ENCODE data around the gene DAPL1.

The DAPL1 gene

DNA sequence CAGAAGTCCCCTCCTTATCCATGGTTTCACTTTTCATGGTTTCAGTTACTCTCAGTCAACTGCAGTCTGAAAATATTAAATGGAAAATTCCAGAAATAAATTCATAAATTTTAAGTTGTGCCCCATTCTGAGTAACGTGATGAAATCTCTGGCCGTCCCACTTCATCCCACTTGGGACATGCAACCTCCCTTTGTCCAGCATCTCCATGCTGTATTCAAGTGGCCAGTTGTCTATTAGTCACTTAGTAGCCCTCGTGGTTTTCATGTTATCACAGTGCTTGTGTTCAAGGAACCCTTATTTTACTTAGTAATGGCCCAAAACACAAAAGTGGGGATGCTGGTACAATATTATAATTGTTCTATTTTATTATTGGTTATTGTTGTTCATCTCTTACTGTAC, 18.0 kb upstream of the DAPL1 start:
- no peak for DNase-seq (ENCODE audit: low spot score)

DNA sequence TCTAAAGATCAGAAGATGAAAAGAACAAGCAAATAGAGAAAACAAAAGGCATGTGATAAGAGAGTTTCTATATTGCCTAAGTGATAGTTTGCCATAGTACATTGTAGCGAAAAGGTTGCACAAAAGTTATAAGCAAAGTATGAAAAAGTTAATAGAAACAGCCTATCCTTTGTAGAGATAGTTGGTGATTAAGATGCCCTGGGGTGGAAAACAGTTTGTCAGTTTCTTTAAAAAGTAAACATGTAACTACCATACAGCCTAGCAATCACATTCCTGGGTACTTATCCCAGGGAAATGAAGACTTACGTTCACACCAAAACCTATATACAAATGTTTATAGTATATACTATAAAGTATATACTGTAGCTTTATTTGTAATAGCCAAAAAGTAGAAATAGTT, 16.9 kb upstream of the DAPL1 start:
- no peak for DNase-seq (ENCODE audit: low spot score)

DNA sequence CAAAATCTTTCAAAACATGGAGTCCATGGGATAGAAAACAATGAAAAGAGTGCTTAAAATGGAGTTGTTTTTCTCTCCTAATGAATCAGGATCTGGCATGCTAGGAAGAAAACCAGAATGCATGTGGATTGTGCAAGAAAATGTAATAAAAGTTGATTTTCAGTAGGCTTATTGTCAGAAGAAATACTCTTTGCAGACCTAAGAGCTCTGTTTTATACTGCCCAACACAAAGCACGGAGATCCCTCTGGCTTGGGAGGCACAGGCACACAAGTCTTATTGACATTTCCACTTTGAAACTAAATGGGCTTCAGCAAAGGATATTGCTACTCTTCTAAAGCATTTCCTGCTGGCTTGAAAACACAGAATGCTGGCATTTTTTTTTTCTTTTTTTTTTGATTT, 15.5 kb upstream of the DAPL1 start:
- peak; percentile 26 for DNase-seq (ENCODE audit: low spot score)

DNA sequence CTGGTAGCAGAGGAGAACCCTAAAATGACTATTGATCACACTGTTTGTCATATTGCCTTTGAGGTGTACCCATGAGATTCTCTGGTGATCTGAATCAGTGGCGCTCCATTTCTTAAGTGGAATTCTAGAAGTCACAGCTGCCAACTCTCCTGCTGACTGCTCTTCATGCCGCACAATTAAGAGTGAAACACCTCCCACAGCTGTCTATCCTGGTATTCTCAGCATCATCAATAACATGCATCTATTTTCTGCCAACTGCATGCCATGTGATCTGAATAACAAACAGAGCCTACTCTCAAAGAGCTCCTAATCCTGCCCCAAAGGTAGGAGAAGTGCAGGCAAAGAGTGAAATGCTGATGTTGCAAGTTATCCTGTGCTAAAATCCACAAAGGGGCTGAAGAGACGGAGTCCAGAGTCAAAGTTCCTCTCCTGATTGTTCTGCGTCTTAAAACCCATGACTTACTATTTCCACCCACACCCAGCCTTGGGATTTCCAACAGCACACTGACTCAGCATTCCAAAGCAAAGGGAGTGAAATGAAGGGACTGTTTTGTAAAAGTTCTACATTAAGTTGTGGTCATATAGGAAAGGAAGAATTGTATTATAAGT, 13.7 kb upstream of the DAPL1 start:
- DNase-seq (ENCODE audit: low spot score): peak; percentile 77

DNA sequence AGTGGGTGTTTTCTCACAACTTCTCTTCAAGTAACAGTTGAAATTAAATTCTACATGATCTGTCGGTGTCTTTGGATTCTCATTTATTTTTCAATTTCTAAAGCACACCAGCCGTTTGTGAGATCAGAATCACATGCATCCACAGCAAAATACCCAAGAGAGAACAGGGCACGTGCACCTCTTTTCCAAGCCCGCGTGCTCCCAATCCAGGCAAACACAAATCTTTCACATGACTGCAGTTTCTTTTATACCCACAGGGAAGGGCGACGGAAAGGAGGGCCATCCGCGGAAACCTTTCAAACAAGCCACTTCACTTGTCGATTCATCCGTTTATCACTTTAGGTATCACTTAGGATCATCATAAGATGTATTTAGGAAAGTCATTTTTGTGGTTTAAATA, 13.0 kb upstream of the DAPL1 start:
- no peak for DNase-seq (ENCODE audit: low spot score)

DNA sequence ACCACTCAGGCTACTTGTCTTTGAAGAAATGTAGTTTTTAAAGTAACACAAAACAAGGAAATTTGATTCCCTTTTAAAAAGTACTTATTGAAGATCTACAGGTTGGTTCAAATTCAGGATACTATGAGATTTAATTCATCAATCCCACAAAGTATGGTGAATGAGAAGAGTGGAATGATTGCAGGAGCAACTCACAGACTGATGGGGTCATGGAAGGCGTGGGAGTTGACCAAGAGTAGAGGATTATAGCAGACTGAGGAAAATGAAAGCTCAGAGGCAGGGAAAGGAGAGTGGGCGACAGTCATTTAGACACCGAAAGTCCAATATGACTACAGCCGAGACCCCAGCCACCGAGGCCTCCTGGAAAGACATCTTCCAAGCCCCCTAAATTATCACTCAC, 12.5 kb upstream of the DAPL1 start:
- no peak for DNase-seq (ENCODE audit: low spot score)

DNA sequence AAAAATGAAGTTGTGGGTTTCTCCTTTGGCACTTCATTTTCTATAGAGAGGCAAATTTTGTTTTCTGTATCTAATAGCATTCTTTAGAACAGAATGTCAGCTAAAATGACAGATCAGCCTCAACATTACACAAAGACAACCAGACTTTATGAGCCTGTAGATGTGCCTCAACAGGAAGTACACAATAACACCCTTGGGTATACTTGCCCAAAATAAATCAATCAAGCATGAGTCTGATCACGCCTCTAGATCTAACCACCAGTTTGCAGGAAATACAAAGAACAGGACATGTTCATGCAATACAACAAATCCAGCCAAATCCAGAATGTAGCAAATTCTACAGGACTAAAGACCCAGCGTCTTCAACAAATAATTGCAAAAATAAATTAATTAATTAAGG, 11.2 kb upstream of the DAPL1 start:
- no peak for DNase-seq (ENCODE audit: low spot score)

DNA sequence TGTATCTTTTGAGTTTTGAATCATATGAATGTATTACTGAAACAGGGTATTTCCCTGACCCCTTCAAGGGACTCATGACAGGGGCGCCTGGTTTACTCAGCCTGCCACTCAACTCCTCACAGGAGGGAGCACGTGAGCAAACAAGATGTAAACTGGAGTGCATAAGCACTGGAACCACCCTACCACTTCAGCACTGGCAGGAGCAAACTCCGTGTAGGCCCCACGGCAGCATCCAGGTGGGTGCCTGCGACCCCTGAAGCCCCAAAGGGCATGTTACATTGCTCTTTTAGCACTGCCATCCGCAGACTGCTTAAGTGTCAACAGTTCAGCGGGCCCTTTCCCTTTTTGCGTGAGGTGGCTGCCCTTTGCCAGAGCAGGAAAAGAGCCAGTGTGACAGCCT, 8.2 kb upstream of the DAPL1 start:
- no peak for DNase-seq (ENCODE audit: low spot score)

DNA sequence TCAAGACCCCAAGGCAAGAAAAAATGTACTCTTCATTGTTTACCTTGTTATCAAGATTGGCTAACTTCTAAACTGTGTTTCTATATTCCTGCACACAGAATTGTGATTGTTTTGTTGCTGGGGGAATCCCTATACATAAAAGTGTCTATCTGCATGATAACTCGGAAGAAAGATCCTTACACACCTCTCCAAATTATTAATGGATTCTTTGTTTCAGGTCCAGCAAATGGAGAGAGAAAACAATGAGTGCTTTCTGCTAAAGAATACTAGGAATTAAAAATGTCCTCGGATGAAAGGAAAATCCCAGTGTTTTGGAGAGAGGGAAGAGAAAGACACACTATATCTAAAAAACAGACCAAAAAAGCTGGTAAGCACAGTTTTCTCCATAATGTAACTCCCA, 6.2 kb upstream of the DAPL1 start:
- DNase-seq (ENCODE audit: low spot score): no peak

DNA sequence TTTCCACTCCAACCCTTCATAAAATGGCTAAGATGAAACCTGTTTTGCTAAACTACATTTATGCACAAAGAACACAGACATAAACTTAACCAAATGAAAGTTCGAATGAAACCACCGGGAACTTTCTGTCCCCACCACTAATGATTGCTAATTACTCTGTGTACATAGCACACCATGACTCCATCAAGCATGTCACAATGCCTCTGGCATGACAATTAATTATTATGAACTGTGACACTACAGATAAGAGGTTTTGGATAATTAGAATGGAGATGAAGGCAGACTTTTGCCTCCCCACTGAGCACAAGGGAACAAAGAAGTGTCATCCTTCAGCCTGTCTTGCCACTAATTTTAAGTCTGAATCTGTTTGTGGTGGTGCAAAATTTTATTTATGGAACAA, 1.5 kb downstream of the DAPL1 start:
- DNase-seq (ENCODE audit: low spot score): no peak

DNA sequence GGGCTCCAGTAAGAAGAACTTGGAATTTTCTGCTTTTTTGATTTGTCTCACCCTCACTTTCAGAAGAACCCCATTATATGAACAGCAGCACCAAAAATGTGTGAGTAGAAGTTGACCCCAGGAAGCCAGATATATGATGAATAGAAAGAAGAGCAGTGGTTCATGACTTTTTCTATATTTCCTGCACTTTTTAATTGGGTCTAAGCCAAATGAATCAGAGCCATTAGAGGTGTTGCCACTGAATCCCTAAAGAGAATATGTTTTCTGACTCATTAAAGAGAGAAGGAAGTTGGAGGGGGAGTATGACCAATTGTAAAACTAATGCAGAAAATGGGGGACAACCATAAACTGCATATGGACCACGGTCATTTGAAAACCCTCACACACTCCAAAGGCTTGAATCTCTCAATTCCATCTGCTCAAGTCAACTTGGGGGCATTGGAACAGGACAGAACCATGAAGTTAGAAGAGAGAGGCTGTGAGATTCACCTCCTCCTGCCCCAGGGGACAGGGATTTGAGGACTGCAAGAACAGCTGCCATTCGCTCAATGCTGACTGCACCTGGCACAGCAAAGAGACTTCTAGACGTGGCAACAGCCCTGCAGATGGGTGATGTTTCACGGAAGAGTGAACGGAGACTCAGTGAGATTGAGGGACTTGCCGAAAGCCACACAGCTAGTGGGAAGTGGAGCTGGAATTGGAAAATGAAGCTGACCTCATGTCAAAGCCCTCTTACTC, 3.0 kb downstream of the DAPL1 start:
- DNase-seq (ENCODE audit: low spot score): no peak

DNA sequence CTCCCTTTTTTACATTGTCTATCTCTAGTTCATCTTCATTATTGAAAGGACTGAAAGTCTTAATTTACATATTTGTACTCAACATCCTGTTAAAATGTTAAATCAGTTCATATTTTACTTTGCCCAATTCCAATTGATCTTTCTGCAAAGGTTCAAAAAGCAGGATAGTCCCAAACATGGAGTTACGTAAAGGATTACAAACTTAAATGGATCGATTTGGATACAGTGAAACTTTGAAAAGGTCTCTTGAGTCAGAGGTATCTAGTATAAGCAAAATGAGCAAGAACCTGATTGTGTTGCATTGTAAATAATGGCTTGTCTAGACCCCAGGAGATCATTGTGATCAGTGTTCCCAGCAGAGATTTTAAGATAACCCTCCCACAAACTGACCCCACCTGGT, 4.1 kb downstream of the DAPL1 start:
- DNase-seq (ENCODE audit: low spot score): no peak

DNA sequence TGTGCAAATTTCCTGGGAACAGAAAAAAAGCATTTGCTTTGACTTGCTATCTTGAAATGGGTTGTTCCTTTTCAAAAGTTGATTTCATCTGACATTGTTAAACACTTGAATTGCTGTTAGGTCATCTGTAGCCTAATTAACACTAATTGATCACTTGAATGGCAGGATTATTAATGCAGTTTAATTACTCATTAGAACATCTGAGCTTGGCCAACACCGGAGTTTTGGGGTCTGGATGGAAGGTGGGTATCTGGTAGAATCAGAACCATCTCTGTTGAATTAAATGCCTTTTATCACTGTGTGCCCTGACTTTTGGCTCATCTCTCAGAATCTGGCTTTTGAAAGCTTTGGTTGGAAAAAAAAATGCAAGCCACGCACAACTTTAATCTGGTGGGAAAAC, 8.4 kb downstream of the DAPL1 start:
- DNase-seq (ENCODE audit: low spot score): no peak

DNA sequence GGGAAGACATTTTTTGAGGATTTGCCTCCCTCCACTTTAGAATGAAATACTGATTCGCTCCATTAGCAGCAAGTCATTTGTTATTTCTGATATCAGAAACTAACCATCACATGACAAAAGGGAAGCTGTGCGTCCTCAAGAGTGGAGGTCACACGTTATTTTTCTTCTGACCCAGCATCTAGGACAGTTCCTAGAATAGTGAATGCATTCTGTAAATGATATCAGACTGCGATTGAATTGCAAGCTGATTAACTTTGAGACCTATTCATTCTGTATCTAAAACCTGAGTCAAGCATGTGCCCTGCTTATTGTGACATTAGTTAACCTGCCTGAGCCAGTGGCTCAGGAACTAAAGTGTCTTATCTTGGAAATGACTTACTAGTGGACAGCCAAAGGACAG, 10.1 kb downstream of the DAPL1 start:
- no peak for DNase-seq (ENCODE audit: low spot score)

DNA sequence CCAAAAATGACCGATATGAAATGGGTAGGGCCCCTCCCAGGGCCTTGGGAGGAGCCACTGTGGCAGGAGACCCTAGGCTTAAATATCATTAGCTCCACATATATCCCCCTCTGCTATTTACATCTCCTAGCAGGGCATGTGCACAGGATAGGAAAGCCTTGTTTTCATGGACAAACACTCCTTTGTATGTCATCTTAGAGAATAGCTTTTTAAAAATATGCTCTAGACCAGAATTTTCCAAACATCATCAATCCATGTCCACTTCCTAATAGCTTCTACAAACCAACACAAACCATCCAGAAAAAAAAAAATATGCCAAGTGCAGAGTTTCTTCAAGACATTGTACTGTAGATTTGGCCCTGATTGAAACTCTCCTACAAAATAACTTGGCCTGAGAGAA, 10.8 kb downstream of the DAPL1 start:
- no peak for DNase-seq (ENCODE audit: low spot score)

DNA sequence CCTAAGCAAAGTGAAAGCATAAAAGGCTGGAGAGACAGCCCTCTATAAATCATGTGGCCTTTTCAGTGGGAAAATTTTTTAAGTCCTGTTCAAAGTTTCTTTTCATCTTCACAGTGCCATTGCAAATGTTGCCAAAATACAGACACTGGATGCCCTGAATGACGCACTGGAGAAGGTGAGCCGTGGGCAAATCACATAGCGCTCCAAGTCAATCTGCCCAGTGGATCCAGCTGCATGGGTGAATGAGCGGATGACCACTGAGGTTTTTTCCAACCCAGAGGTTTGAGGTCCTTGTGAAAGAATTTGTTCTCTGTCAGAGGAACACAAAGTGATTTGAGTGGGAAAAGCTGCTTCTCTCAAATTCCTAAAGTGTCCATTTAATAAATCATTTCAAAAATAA, 11.8 kb downstream of the DAPL1 start:
- DNase-seq (ENCODE audit: low spot score): no peak

DNA sequence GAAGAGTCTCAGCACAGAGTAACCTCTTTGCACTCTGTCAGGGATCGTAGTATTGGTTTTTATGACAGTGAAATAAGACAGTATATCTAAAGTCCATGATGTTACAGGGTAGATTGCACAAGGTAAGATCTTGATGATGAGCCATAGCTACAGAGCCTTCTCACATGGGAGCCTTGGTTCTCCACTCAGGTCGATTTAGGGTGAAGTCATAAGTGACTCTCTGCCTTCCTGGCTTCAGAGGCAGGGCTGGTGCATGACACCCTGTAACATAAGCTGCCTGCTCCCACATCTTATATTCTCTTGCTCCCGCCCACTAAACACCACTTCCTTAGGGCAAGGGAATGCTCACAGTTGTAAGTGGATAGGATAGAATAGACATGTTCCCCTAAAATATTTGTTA, 13.3 kb downstream of the DAPL1 start:
- DNase-seq (ENCODE audit: low spot score): no peak

DNA sequence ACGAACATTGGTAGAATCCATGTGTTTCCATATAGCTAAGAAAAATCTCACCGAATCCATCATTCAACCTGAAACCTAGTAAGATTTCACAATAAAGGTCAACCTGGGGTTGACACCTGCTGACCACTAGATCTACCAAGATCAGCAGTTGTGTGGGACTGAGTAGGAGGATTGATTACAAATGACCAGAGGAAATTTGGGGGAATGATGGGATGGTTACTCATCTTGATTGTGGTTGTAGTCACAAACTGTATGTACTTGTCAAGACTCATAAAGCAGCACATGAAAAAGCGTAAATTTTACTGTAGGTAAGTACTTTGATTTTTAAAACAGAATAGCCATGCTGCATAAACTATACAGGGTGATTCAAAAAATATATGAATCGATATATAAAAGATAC, 14.7 kb downstream of the DAPL1 start:
- no peak for DNase-seq (ENCODE audit: low spot score)

DNA sequence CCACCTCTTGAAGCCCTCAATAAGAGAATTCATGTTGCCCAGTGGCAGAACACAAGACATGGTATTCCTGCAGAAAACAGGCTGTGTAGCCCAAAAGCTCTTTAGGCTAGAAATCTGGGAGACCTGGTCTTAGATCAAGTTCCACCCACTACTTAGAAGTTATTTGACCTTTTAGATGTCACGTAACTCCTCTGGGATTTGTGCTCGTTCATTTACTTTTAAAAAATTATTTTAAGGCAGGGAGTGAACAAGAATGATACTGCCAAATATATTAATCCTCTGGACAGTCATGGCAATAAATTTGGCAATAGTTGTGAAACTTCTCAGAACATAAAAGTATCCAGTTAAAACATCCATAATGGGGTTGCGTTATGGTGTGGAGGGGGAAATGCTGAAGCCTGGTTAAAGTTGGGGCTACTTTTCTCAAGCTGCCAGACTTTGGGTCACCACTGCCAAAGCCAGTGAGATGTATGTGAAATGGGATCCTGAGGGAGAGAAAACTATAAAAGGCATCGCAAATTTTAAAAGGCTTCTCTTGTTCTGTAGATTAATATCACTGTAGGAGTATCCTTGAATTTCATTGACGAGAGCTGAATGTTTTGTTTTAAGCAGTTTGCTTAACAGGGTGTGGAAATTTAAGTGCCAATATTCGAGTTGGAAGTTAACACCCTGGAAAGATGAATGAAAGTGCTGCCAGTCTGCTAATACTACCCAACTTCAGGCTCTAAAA, 15.8 kb downstream of the DAPL1 start:
- DNase-seq (ENCODE audit: low spot score): no peak

DNA sequence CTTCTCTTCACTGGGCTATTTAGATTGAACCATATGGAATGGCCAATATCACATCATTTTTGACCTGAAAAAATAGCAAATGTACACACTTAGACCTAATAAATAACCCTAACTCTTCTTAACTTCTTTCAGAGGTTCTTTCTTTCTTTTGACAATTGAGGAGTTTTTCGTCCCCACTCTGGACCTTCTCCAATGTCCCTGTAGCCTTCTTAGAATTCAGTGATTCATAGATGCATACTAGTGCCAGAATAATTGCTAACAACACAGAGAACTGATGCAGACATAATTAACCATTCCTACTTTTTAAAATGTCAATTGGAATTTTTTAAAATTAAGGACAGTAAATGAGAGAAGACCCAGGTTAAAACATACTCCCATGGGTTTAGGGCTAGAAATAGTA, 20.0 kb downstream of the DAPL1 start:
- no peak for DNase-seq (ENCODE audit: low spot score)

DNA sequence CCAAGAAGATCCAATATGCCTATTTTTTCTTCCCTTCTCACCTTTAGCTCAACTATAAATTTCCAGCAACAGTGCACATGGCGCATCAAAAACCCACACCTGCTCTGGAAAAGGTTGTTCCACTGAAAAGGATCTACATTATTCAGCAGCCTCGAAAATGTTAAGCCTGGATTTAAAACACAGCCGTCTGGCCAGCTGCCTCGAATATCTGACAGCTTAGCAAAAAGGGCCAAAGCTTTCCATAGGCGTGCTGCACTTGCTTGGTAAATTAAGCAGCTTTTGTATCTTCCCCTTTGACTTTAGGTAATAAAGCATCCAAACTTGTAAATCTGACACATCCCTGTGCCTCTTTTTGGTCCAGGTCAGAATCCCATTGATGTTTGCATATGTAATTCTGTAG, 20.5 kb downstream of the DAPL1 start:
- no peak for DNase-seq (ENCODE audit: low spot score)

DNA sequence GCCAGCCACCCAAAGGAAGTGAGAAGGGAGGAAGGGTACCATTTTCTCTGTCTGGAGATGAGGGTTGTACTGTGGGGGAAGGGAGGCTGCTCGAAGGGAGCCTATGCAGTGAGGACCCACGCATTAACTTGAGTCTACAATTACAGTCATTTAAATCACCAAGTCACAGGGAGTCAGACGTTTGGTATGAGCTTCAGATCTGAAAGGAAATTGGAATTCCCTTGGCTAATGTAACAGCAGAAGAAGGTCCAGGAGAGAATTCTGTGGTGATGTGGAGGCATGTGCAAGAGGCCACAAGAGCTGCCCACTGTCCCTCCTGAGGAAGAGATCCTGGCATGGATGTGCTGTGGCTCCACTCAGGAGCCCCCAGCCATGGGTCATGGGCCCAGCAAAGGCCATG, 22.5 kb downstream of the DAPL1 start:
- peak; percentile 85 for DNase-seq (ENCODE audit: low spot score)

DNA sequence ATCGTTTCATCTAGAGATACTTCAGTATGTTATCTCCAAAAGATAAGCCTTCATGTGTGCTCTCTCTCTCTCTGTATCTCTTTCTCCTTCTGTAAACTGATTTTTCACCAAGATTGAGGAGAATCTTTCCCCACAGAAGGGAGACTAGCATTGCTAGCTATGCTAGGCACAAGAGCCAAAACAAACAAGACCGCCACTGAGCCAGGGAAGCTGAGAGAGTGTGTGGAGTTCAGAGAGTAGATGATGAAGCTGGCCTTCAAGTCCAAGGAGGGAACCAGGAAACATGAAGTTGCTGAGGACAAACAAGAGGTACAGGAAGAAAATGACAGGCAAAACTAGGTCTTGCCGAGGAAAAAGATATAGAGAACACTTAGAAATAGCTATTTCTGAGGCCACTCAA, 23.4 kb downstream of the DAPL1 start:
- no peak for DNase-seq (ENCODE audit: low spot score)

DNA sequence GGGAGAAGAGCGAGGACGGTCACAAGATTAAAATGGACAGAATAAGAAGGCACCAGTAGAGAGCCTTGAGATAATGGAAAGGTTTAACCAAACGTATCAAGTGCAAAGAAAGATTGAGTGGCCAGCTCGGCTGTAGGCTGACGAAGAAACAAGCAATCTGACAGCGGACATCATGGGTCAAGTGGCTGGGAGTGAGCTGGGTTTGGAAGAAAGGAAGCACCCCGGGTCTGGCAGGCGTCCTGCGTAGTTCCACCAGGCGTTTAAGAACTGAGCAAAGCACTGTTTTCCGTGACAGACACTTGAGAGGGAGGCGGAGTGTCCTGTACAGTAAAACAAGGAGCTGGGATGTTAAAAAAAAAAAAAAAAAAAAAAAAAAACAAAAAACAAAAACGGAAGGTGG, 27.1 kb downstream of the DAPL1 start:
- DNase-seq (ENCODE audit: low spot score): no peak

Measured in AG20443 (cell line).